ENCODE measurements around the gene KLHL22. TPM values are rescaled to one million over a fixed set of nuclear protein-coding genes. Genes with fewer than 3 reads are reported as not detected.
"Not testable (repeated sequence)": the region's sequence is repeated elsewhere in the genome, so short reads cannot be mapped to it uniquely, and the experiment has no call there.

The KLHL22 gene, protein sequence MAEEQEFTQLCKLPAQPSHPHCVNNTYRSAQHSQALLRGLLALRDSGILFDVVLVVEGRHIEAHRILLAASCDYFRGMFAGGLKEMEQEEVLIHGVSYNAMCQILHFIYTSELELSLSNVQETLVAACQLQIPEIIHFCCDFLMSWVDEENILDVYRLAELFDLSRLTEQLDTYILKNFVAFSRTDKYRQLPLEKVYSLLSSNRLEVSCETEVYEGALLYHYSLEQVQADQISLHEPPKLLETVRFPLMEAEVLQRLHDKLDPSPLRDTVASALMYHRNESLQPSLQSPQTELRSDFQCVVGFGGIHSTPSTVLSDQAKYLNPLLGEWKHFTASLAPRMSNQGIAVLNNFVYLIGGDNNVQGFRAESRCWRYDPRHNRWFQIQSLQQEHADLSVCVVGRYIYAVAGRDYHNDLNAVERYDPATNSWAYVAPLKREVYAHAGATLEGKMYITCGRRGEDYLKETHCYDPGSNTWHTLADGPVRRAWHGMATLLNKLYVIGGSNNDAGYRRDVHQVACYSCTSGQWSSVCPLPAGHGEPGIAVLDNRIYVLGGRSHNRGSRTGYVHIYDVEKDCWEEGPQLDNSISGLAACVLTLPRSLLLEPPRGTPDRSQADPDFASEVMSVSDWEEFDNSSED
- total RNA-seq (10 to 100 TPM; 24.1 to 27.7 TPM), total RNA-seq (5.6 to 72.4 (median 28.1) reads per million in 172 experiments)
- 30.9 TPM for polyA plus RNA-seq (2013, experiment 1 of 2)
- polyA plus RNA-seq (2013, experiment 2 of 2), result 32.2 TPM

GRCh38 chr22:20494978-20495860, at the start of gene KLHL22:
KLHL22 (minus strand) TSS chr22:20495795; CDS start chr22:20489211, 6,584 bp downstream.
- ChIA-PET CTCF (interaction anchor here (1.3 to 1.6 kb wide), 2 partner anchors 13 to 56 kb away, joined by 3 read pairs; partner anchors contain the start of gene MED15), POLR2A (interaction anchor here (0.6 to 3.5 kb wide), 13 partner anchors 21 to 74 kb away, joined by 3 to 56 read pairs (median 4); no protein-coding TSS in a partner anchor)
- Histone ChIP-seq H3K27ac (ENCODE audit: low read depth in 1 of 2, low read length in 2 of 2) (peak within 1 kb of the TSS; percentile 93 to 94), H3K27me3 (ENCODE audit: control insufficient read depth in 1 of 2, insufficient read depth in 2 of 2, low read length in 2 of 2) (no peaks in the 10 kb centered on the region), H3K9me3 (ENCODE audit: control insufficient read depth in 1 of 2, insufficient read depth in 1 of 2, low read length in 2 of 2) (no peaks in the 10 kb centered on the region), H3K4me1 (ENCODE audit: insufficient read depth, low read length) (peaks cover 58% of the 10 kb centered on the region), H3K4me3 (ENCODE audit: low read length) (peak within 1 kb of the TSS; percentile 91), H3K36me3 (ENCODE audit: insufficient read depth, low read length) (peaks cover 1% of the 10 kb centered on the region)
- H3K36me3 Mint-ChIP-seq (ENCODE audit: low read depth), result peaks cover 10% of the 10 kb centered on the region
- peak within 1 kb of the TSS; percentile 96 for H3K4me3 Mint-ChIP-seq
- DNase-seq (peak in 6 of 14 experiments; percentile 2 to 58 (median 41)), ATAC-seq (ENCODE audit: poor library complexity) (no peak)
- no peaks in the 10 kb centered on the region for H3K27me3 Mint-ChIP-seq
- H3K27ac Mint-ChIP-seq, result peak within 1 kb of the TSS; percentile 84
- TF ChIP-seq, protein P1, sequence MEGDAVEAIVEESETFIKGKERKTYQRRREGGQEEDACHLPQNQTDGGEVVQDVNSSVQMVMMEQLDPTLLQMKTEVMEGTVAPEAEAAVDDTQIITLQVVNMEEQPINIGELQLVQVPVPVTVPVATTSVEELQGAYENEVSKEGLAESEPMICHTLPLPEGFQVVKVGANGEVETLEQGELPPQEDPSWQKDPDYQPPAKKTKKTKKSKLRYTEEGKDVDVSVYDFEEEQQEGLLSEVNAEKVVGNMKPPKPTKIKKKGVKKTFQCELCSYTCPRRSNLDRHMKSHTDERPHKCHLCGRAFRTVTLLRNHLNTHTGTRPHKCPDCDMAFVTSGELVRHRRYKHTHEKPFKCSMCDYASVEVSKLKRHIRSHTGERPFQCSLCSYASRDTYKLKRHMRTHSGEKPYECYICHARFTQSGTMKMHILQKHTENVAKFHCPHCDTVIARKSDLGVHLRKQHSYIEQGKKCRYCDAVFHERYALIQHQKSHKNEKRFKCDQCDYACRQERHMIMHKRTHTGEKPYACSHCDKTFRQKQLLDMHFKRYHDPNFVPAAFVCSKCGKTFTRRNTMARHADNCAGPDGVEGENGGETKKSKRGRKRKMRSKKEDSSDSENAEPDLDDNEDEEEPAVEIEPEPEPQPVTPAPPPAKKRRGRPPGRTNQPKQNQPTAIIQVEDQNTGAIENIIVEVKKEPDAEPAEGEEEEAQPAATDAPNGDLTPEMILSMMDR (IDR thresholded peaks at IDR 0.05), result no peak
- no peaks in the 10 kb centered on the region for H3K9me3 Mint-ChIP-seq
- intact Hi-C loops (cut with DNase I, micrococcal nuclease), result loop anchor here in 1 of 2 experiments (5.0 kb wide), 1 partner anchor 207 kb away; no protein-coding TSS in a partner anchor
- peaks cover 58% of the 10 kb centered on the region for H3K4me1 Mint-ChIP-seq (ENCODE audit: low read depth)

- H3K9me3 Mint-ChIP-seq; H3K27me3 ChIP-seq (ENCODE audit: control insufficient read depth in 1 of 2, insufficient read depth in 2 of 2, low read length in 2 of 2); H3K9me3 ChIP-seq (ENCODE audit: control insufficient read depth in 1 of 2, insufficient read depth in 1 of 2, low read length in 2 of 2); H3K4me3 ChIP-seq (ENCODE audit: low read length); H3K4me3 Mint-ChIP-seq; intact Hi-C loops (cut with DNase I, micrococcal nuclease); H3K27me3 Mint-ChIP-seq; ATAC-seq (ENCODE audit: poor library complexity); DNase-seq: not testable (repeated sequence)
- ChIA-PET POLR2A (interaction anchor here (2.4 to 2.8 kb wide), 2 partner anchors 12 to 22 kb away, joined by 12 to 14 read pairs; no protein-coding TSS in a partner anchor), CTCF (interaction anchor here (0.7 to 0.9 kb wide), 2 partner anchors 26 to 75 kb away, joined by 3 to 4 read pairs; no protein-coding TSS in a partner anchor)
- Mint-ChIP-seq H3K36me3 (ENCODE audit: low read depth) (peaks cover 67% of the 10 kb centered on the region), H3K27ac (peak overlapping the region; percentile 91), H3K4me1 (ENCODE audit: low read depth) (peaks cover 70% of the 10 kb centered on the region)
- Histone ChIP-seq H3K36me3 (ENCODE audit: insufficient read depth, low read length) (peaks cover 15% of the 10 kb centered on the region), H3K27ac (ENCODE audit: low read depth in 1 of 2, low read length in 2 of 2) (peak overlapping the region in 1 of 2 donors; percentile 29), H3K4me1 (ENCODE audit: insufficient read depth, low read length) (peaks cover 64% of the 10 kb centered on the region)
Measured at GRCh38 chr22:20545318-20545634, 49.7 kb upstream of the KLHL22 start.

DNA sequence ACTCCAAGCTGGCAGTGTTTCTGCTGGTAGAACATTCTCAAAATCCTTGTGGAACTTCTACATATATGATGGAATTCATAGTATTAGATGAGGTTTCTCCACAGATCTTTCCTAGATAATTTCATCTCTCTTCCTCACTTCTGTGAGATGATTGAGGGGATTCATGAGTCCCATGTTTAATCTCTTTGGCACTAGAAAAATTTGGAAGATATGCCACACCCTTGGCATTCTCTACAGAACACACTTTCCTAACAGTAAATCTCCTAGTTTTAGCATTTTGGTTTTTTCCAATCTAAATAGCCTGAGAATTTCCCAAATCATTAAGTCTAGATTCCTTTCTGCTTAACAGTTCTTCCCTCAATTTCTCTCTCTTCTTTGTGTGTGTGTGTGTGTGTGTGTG, 47.1 kb upstream of the KLHL22 start:
- DNase-seq (no peak), ATAC-seq (ENCODE audit: poor library complexity) (no peak)
- Mint-ChIP-seq H3K4me3 (peak overlapping the region; percentile 23), H3K9me3 (no peaks in the 10 kb centered on the region), H3K27me3 (no peaks in the 10 kb centered on the region), H3K36me3 (ENCODE audit: low read depth) (peaks cover 82% of the 10 kb centered on the region), H3K4me1 (ENCODE audit: low read depth) (peaks cover 56% of the 10 kb centered on the region), H3K27ac (peak overlapping the region; percentile 91)
- Histone ChIP-seq H3K4me3 (ENCODE audit: low read length) (no peak overlapping the region), H3K36me3 (ENCODE audit: insufficient read depth, low read length) (peaks cover 38% of the 10 kb centered on the region), H3K27me3 (ENCODE audit: control insufficient read depth in 1 of 2, insufficient read depth in 2 of 2, low read length in 2 of 2) (no peaks in the 10 kb centered on the region), H3K4me1 (ENCODE audit: insufficient read depth, low read length) (peaks cover 38% of the 10 kb centered on the region), H3K27ac (ENCODE audit: low read depth in 1 of 2, low read length in 2 of 2) (no peak overlapping the region), H3K9me3 (ENCODE audit: control insufficient read depth in 1 of 2, insufficient read depth in 1 of 2, low read length in 2 of 2) (peaks cover 0 to 4% of the 10 kb centered on the region in 2 experiments)
- intact Hi-C loops (cut with DNase I, micrococcal nuclease), result no loop called here
- TF ChIP-seq, protein P1 (IDR thresholded peaks at IDR 0.05), result no peak
- ChIA-PET CTCF (interaction anchor here (0.6 kb wide), 1 partner anchor 124 kb away, joined by 4 read pairs; no protein-coding TSS in a partner anchor), POLR2A (interaction anchor here (1.3 to 2.8 kb wide), 3 partner anchors 15 to 161 kb away, joined by 3 to 14 read pairs (median 12); no protein-coding TSS in a partner anchor)
